Loucy (cell line): Measurements from ENCODE around the gene FPR3.

Experiments
- H2AFZ ChIP-seq: fragments of 200-600 bp; sonication (generic); 2 replicates; pipeline ENCODE4 v1.6.0; 2016; ENCODE audit warnings: antibody characterized with exemption, mild to moderate bottlenecking, low read length, moderate library complexity
- H3F3A ChIP-seq: fragments of 200-600 bp; 2 replicates; pipeline ENCODE4 v1.6.0; 2016; ENCODE audit warnings: antibody characterized with exemption, low read depth, mild to moderate bottlenecking
- H3K27me3 ChIP-seq: fragments of 200-600 bp; sonication (generic); 2 replicates; pipeline ENCODE4 v1.6.1; 2014; ENCODE audit warnings: low read length, mild to moderate bottlenecking; ENCODE audit not compliant: insufficient read depth, poor library complexity, severe bottlenecking
- H3K36me3 ChIP-seq: fragments of 200-600 bp; sonication (generic); 2 replicates; pipeline ENCODE4 v1.6.1; 2016; ENCODE audit warnings: low read length; ENCODE audit not compliant: insufficient read depth
- H3K4me1 ChIP-seq: fragments of 200-600 bp; sonication (generic); 2 replicates; pipeline ENCODE4 v1.5.1; 2014; ENCODE audit warnings: low read length, mild to moderate bottlenecking; ENCODE audit not compliant: insufficient read depth, poor library complexity, severe bottlenecking
- H3K4me2 ChIP-seq: fragments of 200-600 bp; sonication (generic); 2 replicates; pipeline ENCODE4 v1.6.0; 2014; ENCODE audit warnings: antibody characterized with exemption, low read length, low read depth, mild to moderate bottlenecking; ENCODE audit not compliant: poor library complexity, severe bottlenecking
- H3K4me3 ChIP-seq: fragments of 200-600 bp; sonication (generic); 2 replicates; pipeline ENCODE4 v1.5.1; 2014; ENCODE audit warnings: low read length, mild to moderate bottlenecking, mixed read lengths; ENCODE audit not compliant: poor library complexity, severe bottlenecking
- H3K79me2 ChIP-seq: fragments of 200-600 bp; sonication (generic); 2 replicates; pipeline ENCODE4 v1.6.1; 2014; ENCODE audit warnings: low read length; ENCODE audit not compliant: insufficient read depth
- H3K9ac ChIP-seq: fragments of 200-600 bp; sonication (generic); 2 replicates; pipeline ENCODE4 v1.6.0; 2014; ENCODE audit warnings: mild to moderate bottlenecking, low read depth, low read length, moderate library complexity; ENCODE audit not compliant: poor library complexity, severe bottlenecking
- H3K9me2 ChIP-seq: fragments of 200-600 bp; sonication (generic); replicated peaks from 2 replicates; pipeline ENCODE4 v1.6.1; 2016; ENCODE audit warnings: low read depth, low read length, mixed read lengths
- H3K9me3 ChIP-seq: fragments of 200-600 bp; sonication (generic); 2 replicates; pipeline ENCODE4 v1.6.1; 2014; ENCODE audit warnings: mild to moderate bottlenecking, antibody characterized with exemption, low read length, low read depth; ENCODE audit not compliant: insufficient read depth
- H4K20me1 ChIP-seq: fragments of 200-600 bp; sonication (generic); 2 replicates; pipeline ENCODE4 v1.6.0; 2014; ENCODE audit warnings: antibody characterized with exemption, low read length, mild to moderate bottlenecking; ENCODE audit not compliant: insufficient read depth, poor library complexity, severe bottlenecking
- CTCF ChIP-seq: fragments of 200-600 bp; sonication (generic); conservative IDR thresholded peaks from 2 replicates; pipeline ENCODE4 v1.5.1; 2014; ENCODE audit warnings: mild to moderate bottlenecking, antibody characterized with exemption, low read length
- EZH2phosphoT487 ChIP-seq: fragments of 200-600 bp; IDR thresholded peaks from 2 replicates; pipeline ENCODE4 v1.6.1; 2018; ENCODE audit warnings: antibody characterized with exemption, mild to moderate bottlenecking, moderate library complexity, borderline replicate concordance

FPR3 gene

GRCh38 chr19:51788029-51788428, 6.9 kb upstream of the FPR3 start:
- Histone ChIP-seq H4K20me1 (no peaks in the 10 kb centered on the region), H3K4me3 (no peak overlapping the region), H3K4me2 (no peak overlapping the region), H3K9ac (no peak overlapping the region), H3K27me3 (no peaks in the 10 kb centered on the region), H3F3A (no peaks in the 10 kb centered on the region), H3K36me3 (no peaks in the 10 kb centered on the region), H2AFZ (no peak overlapping the region), H3K9me2 (no peaks in the 10 kb centered on the region), H3K79me2 (no peaks in the 10 kb centered on the region), H3K4me1 (no peaks in the 10 kb centered on the region), H3K9me3 (no peaks in the 10 kb centered on the region; the same call in 1 of the 2 replicates)
- no peak for TF ChIP-seq CTCF
- no peak for TF ChIP-seq EZH2phosphoT487

- H3K4me2 ChIP-seq, result no peak overlapping the region
- H3K4me3 ChIP-seq, result no peak overlapping the region
- H3K36me3 ChIP-seq, result no peaks in the 10 kb centered on the region
- H3K9me2 ChIP-seq, result no peaks in the 10 kb centered on the region; the same call in 1 of the 2 replicates
- TF ChIP-seq CTCF (no peak), EZH2phosphoT487 (no peak)
- no peak overlapping the region for H3K9ac ChIP-seq
- H3K27me3 ChIP-seq, result no peaks in the 10 kb centered on the region
- H3K79me2 ChIP-seq, result no peaks in the 10 kb centered on the region
- no peaks in the 10 kb centered on the region for H3F3A ChIP-seq
- H3K9me3 ChIP-seq, result peaks cover 4% of the 10 kb centered on the region; the same call in 1 of the 2 replicates
- no peak overlapping the region for H2AFZ ChIP-seq
- no peaks in the 10 kb centered on the region for H3K4me1 ChIP-seq
- no peaks in the 10 kb centered on the region for H4K20me1 ChIP-seq
Observed at GRCh38 chr19:51789061-51789795, 5.7 kb upstream of the FPR3 start.

GRCh38 chr19:51792932-51793331, 2.0 kb upstream of the FPR3 start:
- Histone ChIP-seq H3K27me3 (no peaks in the 10 kb centered on the region), H3K9me3 (peaks cover 4% of the 10 kb centered on the region; the same call in 1 of the 2 replicates), H3K4me2 (no peak overlapping the region), H3K9me2 (no peaks in the 10 kb centered on the region; the same call in 1 of the 2 replicates), H3K9ac (no peak overlapping the region), H3K79me2 (no peaks in the 10 kb centered on the region), H2AFZ (no peak overlapping the region), H4K20me1 (no peaks in the 10 kb centered on the region), H3K36me3 (no peaks in the 10 kb centered on the region), H3K4me1 (no peaks in the 10 kb centered on the region), H3F3A (no peaks in the 10 kb centered on the region), H3K4me3 (no peak overlapping the region)
- TF ChIP-seq CTCF (no peak), EZH2phosphoT487 (no peak)
